ENCODE data around the gene C14orf132. TPM values are rescaled to one million over a fixed set of nuclear protein-coding genes. Genes with fewer than 3 reads are reported as not detected.

C14orf132 gene
- total and polyA plus RNA-seq, 9 donors: 3.9 to 20.3 (median 7.7) TPM

- 19 to 28% (median 19%) methylated on average over 12 of the region's 12 CpGs for WGBS, 3 donors
- no peaks in the 10 kb centered on the region for H3K36me3 ChIP-seq
- TF ChIP-seq POLR2A (IDR thresholded peaks at IDR 0.05): no peak
- TF ChIP-seq EP300 (IDR thresholded peaks at IDR 0.05): no peak
- TF ChIP-seq CTCF (IDR thresholded peaks at IDR 0.05): no peak
- H3K4me1 ChIP-seq (ENCODE audit: insufficient read depth): peaks cover 3% of the 10 kb centered on the region
- no peaks in the 10 kb centered on the region for H3K27me3 ChIP-seq
- no peak overlapping the region for H3K4me3 ChIP-seq
- no peak overlapping the region for H3K27ac ChIP-seq
- DNase-seq: peak; percentile 44 to 72 (median 53)
- no peaks in the 10 kb centered on the region for H3K9me3 ChIP-seq
- intact Hi-C loops (cut with DNase I): loop anchor here in 2 of 4 donors (10.0 kb wide), 2 partner anchors 184 to 344 kb away; no protein-coding TSS in a partner anchor
These were observed 51.4 kb downstream of the C14orf132 start for GRCh38 chr14:96090441-96091148.

- intact Hi-C loops (cut with DNase I): loop anchor here in 2 of 4 donors (10.0 kb wide), 2 partner anchors 184 to 344 kb away; no protein-coding TSS in a partner anchor
- DNase-seq: peak in 1 of 5 donors; percentile 15
- Histone ChIP-seq H3K27me3 (no peaks in the 10 kb centered on the region), H3K9me3 (no peaks in the 10 kb centered on the region), H3K36me3 (no peaks in the 10 kb centered on the region), H3K4me3 (no peak overlapping the region), H3K27ac (no peak overlapping the region), H3K4me1 (ENCODE audit: insufficient read depth) (peaks cover 3% of the 10 kb centered on the region)
- 50 to 68% (median 60%) methylated on average over 15 of the region's 15 CpGs for WGBS, 3 donors
- no peak for TF ChIP-seq CTCF (IDR thresholded peaks at IDR 0.05)
- no peak for TF ChIP-seq POLR2A (IDR thresholded peaks at IDR 0.05)
- TF ChIP-seq EP300 (IDR thresholded peaks at IDR 0.05): no peak
These were observed 52.1 kb downstream of the C14orf132 start for GRCh38 chr14:96091149-96091693.

GRCh38 chr14:96091941-96092411 lies 52.8 kb downstream of the C14orf132 start:
- Histone ChIP-seq H3K27me3 (no peaks in the 10 kb centered on the region), H3K9me3 (no peaks in the 10 kb centered on the region), H3K36me3 (no peaks in the 10 kb centered on the region), H3K4me3 (no peak overlapping the region), H3K27ac (no peak overlapping the region), H3K4me1 (ENCODE audit: insufficient read depth) (peaks cover 3% of the 10 kb centered on the region)
- intact Hi-C loops (cut with DNase I): loop anchor here in 2 of 4 donors (10.0 kb wide), 2 partner anchors 183 to 343 kb away; no protein-coding TSS in a partner anchor
- DNase-seq: peak in 1 of 5 donors; percentile 5
- WGBS, 3 donors: 74 to 93% (median 88%) methylated on average over 13 of the region's 13 CpGs
- TF ChIP-seq CTCF (IDR thresholded peaks at IDR 0.05) (no peak), EP300 (IDR thresholded peaks at IDR 0.05) (no peak), POLR2A (IDR thresholded peaks at IDR 0.05) (no peak)

- Histone ChIP-seq H3K27ac (no peak overlapping the region), H3K4me1 (ENCODE audit: insufficient read depth) (peaks cover 3% of the 10 kb centered on the region), H3K36me3 (no peaks in the 10 kb centered on the region), H3K27me3 (no peaks in the 10 kb centered on the region), H3K4me3 (no peak overlapping the region), H3K9me3 (no peaks in the 10 kb centered on the region)
- 72 to 86% (median 80%) methylated on average over 3 of the region's 3 CpGs for WGBS, 3 donors
- intact Hi-C loops (cut with DNase I): loop anchor here in 2 of 4 donors (10.0 kb wide), 2 partner anchors 182 to 342 kb away; no protein-coding TSS in a partner anchor
- DNase-seq: no peak
- TF ChIP-seq EP300 (IDR thresholded peaks at IDR 0.05) (no peak), CTCF (IDR thresholded peaks at IDR 0.05) (no peak), POLR2A (IDR thresholded peaks at IDR 0.05) (no peak)
These were observed 53.8 kb downstream of the C14orf132 start for GRCh38 chr14:96092936-96093335.
